ENCODE results near the gene RIC8A.
"Not testable (repeated sequence)": the region's sequence is repeated elsewhere in the genome, so short reads cannot be mapped to it uniquely, and the experiment has no call there.

RIC8A gene

GRCh38 chr11:227824-228379 lies 20.4 kb downstream of the RIC8A start:
- Histone ChIP-seq H3K4me1 (ENCODE audit: control insufficient read depth in 5 of 5, insufficient read depth in 5 of 5, low read length in 5 of 5) (no peaks in the 10 kb centered on the region), H3K4me3 (ENCODE audit: low read depth in 1 of 5, low read length in 5 of 5) (no peak overlapping the region), H3K27ac (ENCODE audit: low read depth, low read length) (no peak overlapping the region), H3K36me3 (ENCODE audit: control insufficient read depth in 5 of 5, insufficient read depth in 5 of 5, low read length in 5 of 5) (peaks cover 0 to 23% (median 12%) of the 10 kb centered on the region in 5 donors), H3K9me3 (ENCODE audit: control insufficient read depth in 5 of 5, low read length in 5 of 5) (no peaks in the 10 kb centered on the region), H3K9ac (ENCODE audit: low read length in 5 of 5) (no peak overlapping the region), H3K27me3 (ENCODE audit: control insufficient read depth in 5 of 5, insufficient read depth in 4 of 5, low read length in 5 of 5) (no peaks in the 10 kb centered on the region)

- Histone ChIP-seq H3K9me3 (ENCODE audit: control insufficient read depth in 5 of 5, low read length in 5 of 5) (no peaks in the 10 kb centered on the region), H3K27me3 (ENCODE audit: control insufficient read depth in 5 of 5, insufficient read depth in 4 of 5, low read length in 5 of 5) (no peaks in the 10 kb centered on the region), H3K4me3 (ENCODE audit: low read depth in 1 of 5, low read length in 5 of 5) (no peak overlapping the region), H3K27ac (ENCODE audit: low read depth, low read length) (no peak overlapping the region), H3K36me3 (ENCODE audit: control insufficient read depth in 5 of 5, insufficient read depth in 5 of 5, low read length in 5 of 5) (peaks cover 0 to 18% (median 11%) of the 10 kb centered on the region in 5 donors), H3K9ac (ENCODE audit: low read length in 5 of 5) (no peak overlapping the region), H3K4me1 (ENCODE audit: control insufficient read depth in 5 of 5, insufficient read depth in 5 of 5, low read length in 5 of 5) (peaks cover 1 to 6% (median 5%) of the 10 kb centered on the region in 5 donors)
These were observed 22.9 kb downstream of the RIC8A start for GRCh38 chr11:230431-230830.

GRCh38 chr11:232783-233565 lies 25.5 kb downstream of the RIC8A start:
- Histone ChIP-seq H3K27me3 (ENCODE audit: control insufficient read depth in 5 of 5, insufficient read depth in 4 of 5, low read length in 5 of 5) (no peaks in the 10 kb centered on the region), H3K9ac (ENCODE audit: low read length in 5 of 5) (no peak overlapping the region), H3K27ac (ENCODE audit: low read depth, low read length) (no peak overlapping the region), H3K9me3 (ENCODE audit: control insufficient read depth in 5 of 5, low read length in 5 of 5) (no peaks in the 10 kb centered on the region), H3K4me3 (ENCODE audit: low read depth in 1 of 5, low read length in 5 of 5) (no peak overlapping the region), H3K36me3 (ENCODE audit: control insufficient read depth in 5 of 5, insufficient read depth in 5 of 5, low read length in 5 of 5) (peaks cover 0 to 16% (median 7%) of the 10 kb centered on the region in 5 donors), H3K4me1 (ENCODE audit: control insufficient read depth in 5 of 5, insufficient read depth in 5 of 5, low read length in 5 of 5) (peaks cover 3 to 26% (median 20%) of the 10 kb centered on the region in 5 donors)

GRCh38 chr11:235180-235579 lies 27.7 kb downstream of the RIC8A start:
- Histone ChIP-seq H3K9me3 (ENCODE audit: control insufficient read depth in 5 of 5, low read length in 5 of 5) (no peaks in the 10 kb centered on the region), H3K4me1 (ENCODE audit: control insufficient read depth in 5 of 5, insufficient read depth in 5 of 5, low read length in 5 of 5) (peaks cover 3 to 30% (median 25%) of the 10 kb centered on the region in 5 donors), H3K4me3 (ENCODE audit: low read depth in 1 of 5, low read length in 5 of 5) (peak overlapping the region; percentile 87 to 97 (median 93)), H3K9ac (ENCODE audit: low read length in 5 of 5) (peak overlapping the region in 4 of 5 donors; percentile 84 to 93 (median 88)), H3K36me3 (ENCODE audit: control insufficient read depth in 5 of 5, insufficient read depth in 5 of 5, low read length in 5 of 5) (peaks cover 1 to 25% (median 7%) of the 10 kb centered on the region in 5 donors), H3K27ac (ENCODE audit: low read depth, low read length) (no peak overlapping the region), H3K27me3 (ENCODE audit: control insufficient read depth in 5 of 5, insufficient read depth in 4 of 5, low read length in 5 of 5) (no peaks in the 10 kb centered on the region)

- Histone ChIP-seq H3K9me3 (ENCODE audit: control insufficient read depth in 5 of 5, low read length in 5 of 5) (no peaks in the 10 kb centered on the region), H3K4me1 (ENCODE audit: control insufficient read depth in 5 of 5, insufficient read depth in 5 of 5, low read length in 5 of 5) (peaks cover 3 to 30% (median 25%) of the 10 kb centered on the region in 5 donors), H3K27me3 (ENCODE audit: control insufficient read depth in 5 of 5, insufficient read depth in 4 of 5, low read length in 5 of 5) (no peaks in the 10 kb centered on the region), H3K4me3 (ENCODE audit: low read depth in 1 of 5, low read length in 5 of 5) (peak overlapping the region; percentile 87 to 97 (median 93)), H3K27ac (ENCODE audit: low read depth, low read length) (peak overlapping the region; percentile 67), H3K36me3 (ENCODE audit: control insufficient read depth in 5 of 5, insufficient read depth in 5 of 5, low read length in 5 of 5) (peaks cover 3 to 22% (median 6%) of the 10 kb centered on the region in 5 donors), H3K9ac (ENCODE audit: low read length in 5 of 5) (peak overlapping the region; percentile 50 to 93 (median 85))
These were observed 28.1 kb downstream of the RIC8A start for GRCh38 chr11:235609-235996.

GRCh38 chr11:235997-236773 lies 28.7 kb downstream of the RIC8A start, which contains the start of gene SIRT3:
Gene SIRT3, minus strand, starts transcription at chr11:236342. Its CDS starts 14 bp downstream, at chr11:236328.
- no peaks in the 10 kb centered on the region for H3K9me3 ChIP-seq (ENCODE audit: control insufficient read depth in 5 of 5, low read length in 5 of 5)
- H3K36me3 ChIP-seq (ENCODE audit: control insufficient read depth in 5 of 5, insufficient read depth in 5 of 5, low read length in 5 of 5) = peaks cover 6 to 26% (median 6%) of the 10 kb centered on the region in 5 donors
- peaks cover 3 to 30% (median 25%) of the 10 kb centered on the region in 5 donors for H3K4me1 ChIP-seq (ENCODE audit: control insufficient read depth in 5 of 5, insufficient read depth in 5 of 5, low read length in 5 of 5)
- H3K27ac ChIP-seq (ENCODE audit: low read depth, low read length) = peak within 1 kb of the TSS; percentile 94
- peak within 1 kb of the TSS; percentile 87 to 98 (median 93) for H3K4me3 ChIP-seq (ENCODE audit: low read depth in 1 of 5, low read length in 5 of 5)
- peak within 1 kb of the TSS; percentile 81 to 98 (median 92) for H3K9ac ChIP-seq (ENCODE audit: low read length in 5 of 5)
- no peaks in the 10 kb centered on the region for H3K27me3 ChIP-seq (ENCODE audit: control insufficient read depth in 5 of 5, insufficient read depth in 4 of 5, low read length in 5 of 5)

GRCh38 chr11:236774-237767 lies 29.6 kb downstream of the RIC8A start, which contains the start of gene PSMD13:
Gene PSMD13, plus strand, starts transcription at chr11:236976. Its CDS starts 74 bp downstream, at chr11:237050.
- H3K9ac ChIP-seq (ENCODE audit: low read length in 5 of 5) = peak within 1 kb of the TSS; percentile 81 to 98 (median 92)
- H3K4me1 ChIP-seq (ENCODE audit: control insufficient read depth in 5 of 5, insufficient read depth in 5 of 5, low read length in 5 of 5) = peaks cover 3 to 30% (median 25%) of the 10 kb centered on the region in 5 donors
- peak within 1 kb of the TSS; percentile 94 for H3K27ac ChIP-seq (ENCODE audit: low read depth, low read length)
- no peaks in the 10 kb centered on the region for H3K27me3 ChIP-seq (ENCODE audit: control insufficient read depth in 5 of 5, insufficient read depth in 4 of 5, low read length in 5 of 5)
- no peaks in the 10 kb centered on the region for H3K9me3 ChIP-seq (ENCODE audit: control insufficient read depth in 5 of 5, low read length in 5 of 5)
- H3K4me3 ChIP-seq (ENCODE audit: low read depth in 1 of 5, low read length in 5 of 5) = peak within 1 kb of the TSS; percentile 87 to 98 (median 93)
- peaks cover 6 to 35% (median 15%) of the 10 kb centered on the region in 5 donors for H3K36me3 ChIP-seq (ENCODE audit: control insufficient read depth in 5 of 5, insufficient read depth in 5 of 5, low read length in 5 of 5)

GRCh38 chr11:238346-238745 lies 30.8 kb downstream of the RIC8A start:
- not testable (repeated sequence) for H3K9me3 ChIP-seq (ENCODE audit: control insufficient read depth in 5 of 5, low read length in 5 of 5); H3K27me3 ChIP-seq (ENCODE audit: control insufficient read depth in 5 of 5, insufficient read depth in 4 of 5, low read length in 5 of 5); H3K27ac ChIP-seq (ENCODE audit: low read depth, low read length); H3K4me3 ChIP-seq (ENCODE audit: low read depth in 1 of 5, low read length in 5 of 5)
- Histone ChIP-seq H3K9ac (ENCODE audit: low read length in 5 of 5) (peak overlapping the region in 1 of 5 donors; percentile 96), H3K4me1 (ENCODE audit: control insufficient read depth in 5 of 5, insufficient read depth in 5 of 5, low read length in 5 of 5) (peaks cover 3 to 30% (median 25%) of the 10 kb centered on the region in 5 donors), H3K36me3 (ENCODE audit: control insufficient read depth in 5 of 5, insufficient read depth in 5 of 5, low read length in 5 of 5) (peaks cover 10 to 37% (median 20%) of the 10 kb centered on the region in 5 donors)

GRCh38 chr11:240315-240714 lies 32.8 kb downstream of the RIC8A start:
- Histone ChIP-seq H3K36me3 (ENCODE audit: control insufficient read depth in 5 of 5, insufficient read depth in 5 of 5, low read length in 5 of 5) (peaks cover 21 to 57% (median 35%) of the 10 kb centered on the region in 5 donors), H3K9ac (ENCODE audit: low read length in 5 of 5) (no peak overlapping the region), H3K27me3 (ENCODE audit: control insufficient read depth in 5 of 5, insufficient read depth in 4 of 5, low read length in 5 of 5) (no peaks in the 10 kb centered on the region), H3K4me1 (ENCODE audit: control insufficient read depth in 5 of 5, insufficient read depth in 5 of 5, low read length in 5 of 5) (peaks cover 3 to 25% (median 21%) of the 10 kb centered on the region in 5 donors), H3K9me3 (ENCODE audit: control insufficient read depth in 5 of 5, low read length in 5 of 5) (no peaks in the 10 kb centered on the region), H3K27ac (ENCODE audit: low read depth, low read length) (no peak overlapping the region), H3K4me3 (ENCODE audit: low read depth in 1 of 5, low read length in 5 of 5) (no peak overlapping the region)

Data from subcutaneous abdominal adipose tissue (tissue), 5 donors.